ENCODE measurements around the gene GNG8. TPM values are rescaled to one million over a fixed set of nuclear protein-coding genes. Genes with fewer than 3 reads are reported as not detected.

Gene GNG8
- total RNA-seq, 1 experiment from 2014 or later = not detected

GRCh38 chr19:46637224-46637623 lies 1.2 kb upstream of the GNG8 start:
- Mint-ChIP-seq H3K4me3 (ENCODE audit: unreplicated experiment) (no peak overlapping the region), H3K9me3 (ENCODE audit: unreplicated experiment) (no peaks in the 10 kb centered on the region), H3K27me3 (ENCODE audit: insufficient read depth, unreplicated experiment) (peaks cover 16% of the 10 kb centered on the region), H3K36me3 (ENCODE audit: insufficient read depth, unreplicated experiment) (no peaks in the 10 kb centered on the region), H3K27ac (ENCODE audit: unreplicated experiment) (no peak overlapping the region), H3K4me1 (ENCODE audit: low read depth, unreplicated experiment) (peaks cover 8% of the 10 kb centered on the region)
- DNase-seq = no peak
- CTCF ChIA-PET = interaction anchor here (0.5 to 1.2 kb wide), 4 partner anchors 23 to 1704 kb away, joined by 3 to 6 read pairs (median 4); partner anchors contain the start of gene DACT3
- no TSS peak for BruUV-seq (replicated peaks)
- intact Hi-C loops (cut with micrococcal nuclease; ENCODE audit: unreplicated experiment) = no loop called here
- POLR2A ChIA-PET = no interaction called here
- Histone ChIP-seq H3K4me3 (ENCODE audit: low read depth, low read length) (no peak overlapping the region), H3K4me1 (peaks cover 14% of the 10 kb centered on the region), H3K9me3 (no peaks in the 10 kb centered on the region), H3K27me3 (replicated peaks; ENCODE audit: control insufficient read depth, insufficient read depth, low read length) (no peaks in the 10 kb centered on the region; the same call in 1 of the 2 replicates), H3K36me3 (ENCODE audit: control insufficient read depth, insufficient read depth, low read length) (no peaks in the 10 kb centered on the region)
- no peak for TF ChIP-seq CTCF (IDR thresholded peaks at IDR 0.05; ENCODE audit: insufficient read depth in 1 of 2, low read depth in 1 of 2, low read length in 1 of 2, severe bottlenecking in 1 of 2, unreplicated experiment in 1 of 2)

GRCh38 chr19:46634656-46635218 lies 1.3 kb downstream of the GNG8 start:
- DNase-seq = no peak
- H3K4me1 ChIP-seq = peaks cover 14% of the 10 kb centered on the region
- no peaks in the 10 kb centered on the region for H3K36me3 ChIP-seq (ENCODE audit: control insufficient read depth, insufficient read depth, low read length)
- Mint-ChIP-seq H3K27me3 (ENCODE audit: insufficient read depth, unreplicated experiment) (peaks cover 12% of the 10 kb centered on the region), H3K4me1 (ENCODE audit: low read depth, unreplicated experiment) (peaks cover 8% of the 10 kb centered on the region), H3K9me3 (ENCODE audit: unreplicated experiment) (no peaks in the 10 kb centered on the region), H3K4me3 (ENCODE audit: unreplicated experiment) (peak overlapping the region; percentile 66), H3K36me3 (ENCODE audit: insufficient read depth, unreplicated experiment) (no peaks in the 10 kb centered on the region), H3K27ac (ENCODE audit: unreplicated experiment) (no peak overlapping the region)
- no TSS peak for BruUV-seq (replicated peaks)
- ChIA-PET POLR2A (no interaction called here), CTCF (interaction anchor here (0.6 to 1.9 kb wide), 4 partner anchors 18 to 1431 kb away, joined by 3 to 11 read pairs (median 4); no protein-coding TSS in a partner anchor)
- H3K27me3 ChIP-seq (replicated peaks; ENCODE audit: control insufficient read depth, insufficient read depth, low read length) = no peaks in the 10 kb centered on the region; the same call in 1 of the 2 replicates
- peak overlapping the region; percentile 32 for H3K4me3 ChIP-seq (ENCODE audit: low read depth, low read length)
- intact Hi-C loops (cut with micrococcal nuclease; ENCODE audit: unreplicated experiment) = loop anchor here (1.0 kb wide), 2 partner anchors 27 to 31 kb away; partner anchors contain the start of gene DACT3
- TF ChIP-seq CTCF (IDR thresholded peaks at IDR 0.05; ENCODE audit: insufficient read depth in 1 of 2, low read depth in 1 of 2, low read length in 1 of 2, severe bottlenecking in 1 of 2, unreplicated experiment in 1 of 2) = no peak
- H3K9me3 ChIP-seq = no peaks in the 10 kb centered on the region

- ChIA-PET CTCF (interaction anchor here (0.6 to 1.9 kb wide), 8 partner anchors 17 to 1432 kb away, joined by 3 to 11 read pairs (median 4); partner anchors contain the start of gene DACT3), POLR2A (interaction anchor here (1.3 kb wide), 1 partner anchor 17 kb away, joined by 5 read pairs; no protein-coding TSS in a partner anchor)
- Histone ChIP-seq H3K36me3 (ENCODE audit: control insufficient read depth, insufficient read depth, low read length) (no peaks in the 10 kb centered on the region), H3K4me1 (peaks cover 9% of the 10 kb centered on the region), H3K4me3 (ENCODE audit: low read depth, low read length) (peak overlapping the region; percentile 34), H3K9me3 (no peaks in the 10 kb centered on the region), H3K27me3 (replicated peaks; ENCODE audit: control insufficient read depth, insufficient read depth, low read length) (no peaks in the 10 kb centered on the region; the same call in 1 of the 2 replicates)
- Mint-ChIP-seq H3K4me3 (ENCODE audit: unreplicated experiment) (peak overlapping the region; percentile 66), H3K4me1 (ENCODE audit: low read depth, unreplicated experiment) (peaks cover 8% of the 10 kb centered on the region), H3K27me3 (ENCODE audit: insufficient read depth, unreplicated experiment) (peaks cover 12% of the 10 kb centered on the region), H3K27ac (ENCODE audit: unreplicated experiment) (peak overlapping the region; percentile 49), H3K9me3 (ENCODE audit: unreplicated experiment) (no peaks in the 10 kb centered on the region), H3K36me3 (ENCODE audit: insufficient read depth, unreplicated experiment) (no peaks in the 10 kb centered on the region)
- intact Hi-C loops (cut with micrococcal nuclease; ENCODE audit: unreplicated experiment) = loop anchor here (1.0 kb wide), 2 partner anchors 27 to 31 kb away; partner anchors contain the start of gene DACT3
- BruUV-seq (replicated peaks) = no TSS peak
- DNase-seq = peak; percentile 96 to 97
- no peak for TF ChIP-seq CTCF (IDR thresholded peaks at IDR 0.05; ENCODE audit: insufficient read depth in 1 of 2, low read depth in 1 of 2, low read length in 1 of 2, severe bottlenecking in 1 of 2, unreplicated experiment in 1 of 2)
Measured at GRCh38 chr19:46634045-46634655, 1.9 kb downstream of the GNG8 start.
